ENCODE data around the gene IGSF5.

IGSF5 gene

DNA sequence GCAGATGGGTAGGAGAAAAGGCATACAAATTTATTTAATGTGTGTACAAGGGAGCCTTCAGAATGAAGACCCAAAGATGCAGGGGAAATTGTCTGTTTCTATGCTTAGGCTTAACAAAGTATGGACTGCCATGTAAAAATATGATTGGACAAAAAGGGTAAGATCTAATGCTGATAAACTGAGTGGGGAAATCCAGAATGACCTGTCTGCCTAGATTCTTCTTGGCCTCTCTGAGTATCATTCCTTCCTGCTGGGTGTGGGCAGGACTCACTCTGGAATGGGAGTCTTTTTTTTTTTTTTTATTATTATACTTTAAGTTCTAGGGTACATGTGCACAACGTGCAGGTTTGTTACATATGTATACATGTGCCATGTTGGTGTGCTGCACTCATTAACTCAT lies 61.0 kb downstream of the IGSF5 start:
- Histone ChIP-seq H3K27me3 (ENCODE audit: insufficient read depth, low read depth, severe bottlenecking) (no peaks in the 10 kb centered on the region), H3K36me3 (no peaks in the 10 kb centered on the region), H3K4me3 (ENCODE audit: low read depth, low read length) (no peak overlapping the region), H3K9me3 (ENCODE audit: severe bottlenecking) (no peaks in the 10 kb centered on the region), H3K27ac (no peak overlapping the region)
- DNase-seq: no peak
- TF ChIP-seq, protein P1, sequence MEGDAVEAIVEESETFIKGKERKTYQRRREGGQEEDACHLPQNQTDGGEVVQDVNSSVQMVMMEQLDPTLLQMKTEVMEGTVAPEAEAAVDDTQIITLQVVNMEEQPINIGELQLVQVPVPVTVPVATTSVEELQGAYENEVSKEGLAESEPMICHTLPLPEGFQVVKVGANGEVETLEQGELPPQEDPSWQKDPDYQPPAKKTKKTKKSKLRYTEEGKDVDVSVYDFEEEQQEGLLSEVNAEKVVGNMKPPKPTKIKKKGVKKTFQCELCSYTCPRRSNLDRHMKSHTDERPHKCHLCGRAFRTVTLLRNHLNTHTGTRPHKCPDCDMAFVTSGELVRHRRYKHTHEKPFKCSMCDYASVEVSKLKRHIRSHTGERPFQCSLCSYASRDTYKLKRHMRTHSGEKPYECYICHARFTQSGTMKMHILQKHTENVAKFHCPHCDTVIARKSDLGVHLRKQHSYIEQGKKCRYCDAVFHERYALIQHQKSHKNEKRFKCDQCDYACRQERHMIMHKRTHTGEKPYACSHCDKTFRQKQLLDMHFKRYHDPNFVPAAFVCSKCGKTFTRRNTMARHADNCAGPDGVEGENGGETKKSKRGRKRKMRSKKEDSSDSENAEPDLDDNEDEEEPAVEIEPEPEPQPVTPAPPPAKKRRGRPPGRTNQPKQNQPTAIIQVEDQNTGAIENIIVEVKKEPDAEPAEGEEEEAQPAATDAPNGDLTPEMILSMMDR (IDR thresholded peaks at IDR 0.05; ENCODE audit: low read depth, low read length): no peak

DNA sequence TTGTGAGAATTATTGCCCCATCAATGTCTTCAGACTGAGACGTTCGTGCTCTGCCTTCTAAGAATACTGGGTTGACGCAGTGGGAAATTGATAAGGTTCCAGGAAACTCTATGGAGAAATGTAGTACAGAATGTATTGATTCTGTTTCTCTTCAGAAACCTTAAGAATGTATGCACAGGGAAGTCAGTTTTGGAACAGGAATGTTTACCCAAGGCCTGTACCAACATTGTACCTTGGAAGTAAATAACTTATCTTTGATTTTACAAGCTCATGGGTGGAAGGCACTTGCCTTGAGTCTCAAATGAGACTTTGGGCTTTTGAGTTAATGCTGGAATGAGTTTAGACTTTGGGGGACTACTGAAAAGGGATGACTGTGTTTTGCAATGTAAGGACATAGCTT lies 62.8 kb downstream of the IGSF5 start:
- TF ChIP-seq, protein P1 (IDR thresholded peaks at IDR 0.05; ENCODE audit: low read depth, low read length): no peak
- H3K9me3 ChIP-seq (ENCODE audit: severe bottlenecking): peaks cover 5% of the 10 kb centered on the region
- H3K4me3 ChIP-seq (ENCODE audit: low read depth, low read length): no peak overlapping the region
- DNase-seq: no peak
- H3K27me3 ChIP-seq (ENCODE audit: insufficient read depth, low read depth, severe bottlenecking): no peaks in the 10 kb centered on the region
- H3K36me3 ChIP-seq: no peaks in the 10 kb centered on the region
- no peak overlapping the region for H3K27ac ChIP-seq

DNA sequence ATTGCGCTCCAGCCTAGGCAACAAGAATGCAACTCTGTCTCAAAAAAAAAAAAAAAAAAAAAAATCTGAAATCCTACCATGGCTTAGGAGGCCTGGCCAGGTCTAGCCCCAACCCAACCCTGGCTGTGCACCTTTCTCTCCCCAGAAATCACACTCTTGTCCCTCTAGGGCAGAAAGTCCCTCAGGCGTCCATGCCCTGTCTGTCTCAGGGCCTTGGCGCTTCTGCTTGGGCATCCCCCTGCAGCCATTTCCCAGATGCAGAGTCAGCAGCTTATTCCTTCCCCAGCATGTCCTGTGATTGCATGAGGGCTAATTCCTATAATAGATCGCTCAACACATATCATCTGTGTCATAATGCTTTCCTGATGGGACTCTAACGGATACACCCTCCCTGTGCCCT lies 65.0 kb downstream of the IGSF5 start:
- no peak overlapping the region for H3K4me3 ChIP-seq (ENCODE audit: low read depth, low read length)
- no peaks in the 10 kb centered on the region for H3K27me3 ChIP-seq (ENCODE audit: insufficient read depth, low read depth, severe bottlenecking)
- peaks cover 7% of the 10 kb centered on the region for H3K9me3 ChIP-seq (ENCODE audit: severe bottlenecking)
- H3K36me3 ChIP-seq: no peaks in the 10 kb centered on the region
- TF ChIP-seq, protein P1 (IDR thresholded peaks at IDR 0.05; ENCODE audit: low read depth, low read length): no peak
- no peak overlapping the region for H3K27ac ChIP-seq
- no peak for DNase-seq

- no peak overlapping the region for H3K4me3 ChIP-seq (ENCODE audit: low read depth, low read length)
- H3K27ac ChIP-seq: no peak overlapping the region
- peaks cover 7% of the 10 kb centered on the region for H3K9me3 ChIP-seq (ENCODE audit: severe bottlenecking)
- H3K36me3 ChIP-seq: no peaks in the 10 kb centered on the region
- TF ChIP-seq, protein P1 (IDR thresholded peaks at IDR 0.05; ENCODE audit: low read depth, low read length): no peak
- H3K27me3 ChIP-seq (ENCODE audit: insufficient read depth, low read depth, severe bottlenecking): no peaks in the 10 kb centered on the region
- no peak for DNase-seq
Observed at GRCh38 chr21:39812983-39813382, 68.0 kb downstream of the IGSF5 start.

DNA sequence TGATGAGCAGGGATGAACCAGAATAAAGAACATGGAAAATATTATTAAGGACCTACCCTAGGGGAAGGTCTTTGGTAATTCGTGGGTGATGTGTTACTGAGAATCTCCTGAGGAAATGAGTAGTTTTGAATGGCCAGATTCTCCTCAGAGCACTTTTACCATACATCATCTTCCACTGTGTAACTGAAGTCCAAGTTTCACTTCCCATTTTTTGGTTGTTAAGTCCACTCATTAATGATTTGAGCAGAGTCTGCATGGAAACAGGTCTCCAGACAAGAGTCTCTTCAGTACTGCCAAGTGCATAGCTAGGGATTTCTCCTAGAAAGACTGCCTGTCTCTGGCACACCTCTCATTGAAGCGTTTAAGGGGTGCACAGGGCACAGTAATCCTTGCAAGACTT lies 73.6 kb downstream of the IGSF5 start:
- no peak overlapping the region for H3K4me3 ChIP-seq (ENCODE audit: low read depth, low read length)

DNA sequence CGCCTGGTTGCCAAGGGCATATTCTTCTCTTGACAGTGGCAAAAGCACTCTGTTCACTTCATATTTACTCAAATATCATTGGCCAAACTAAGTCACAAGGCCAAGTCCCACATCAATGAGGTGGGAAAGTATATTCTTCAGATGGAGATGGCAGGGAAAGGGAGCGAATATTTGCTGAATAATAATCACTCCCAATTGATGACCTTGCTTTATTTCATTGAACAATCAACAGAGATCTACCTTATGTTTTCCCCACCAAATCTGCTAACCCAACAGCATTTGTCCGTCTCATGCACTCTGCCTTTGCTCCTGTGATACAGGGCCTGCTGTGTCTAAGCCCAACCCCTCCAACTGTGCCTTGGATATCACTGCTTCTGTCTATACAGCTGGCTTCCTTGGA lies 77.1 kb downstream of the IGSF5 start:
- H3K27ac ChIP-seq: no peak overlapping the region
- no peak for DNase-seq
- H3K27me3 ChIP-seq (ENCODE audit: insufficient read depth, low read depth, severe bottlenecking): no peaks in the 10 kb centered on the region
- TF ChIP-seq, protein P1 (IDR thresholded peaks at IDR 0.05; ENCODE audit: low read depth, low read length): no peak
- H3K9me3 ChIP-seq (ENCODE audit: severe bottlenecking): no peaks in the 10 kb centered on the region
- H3K36me3 ChIP-seq: no peaks in the 10 kb centered on the region
- H3K4me3 ChIP-seq (ENCODE audit: low read depth, low read length): no peak overlapping the region

More for the DNA sequence above, 73.6 kb downstream of the IGSF5 start:
- H3K27ac ChIP-seq: no peak overlapping the region
- no peaks in the 10 kb centered on the region for H3K36me3 ChIP-seq
- TF ChIP-seq, protein P1 (IDR thresholded peaks at IDR 0.05; ENCODE audit: low read depth, low read length): no peak
- H3K9me3 ChIP-seq (ENCODE audit: severe bottlenecking): no peaks in the 10 kb centered on the region
- DNase-seq: no peak
- no peaks in the 10 kb centered on the region for H3K27me3 ChIP-seq (ENCODE audit: insufficient read depth, low read depth, severe bottlenecking)
